Hippocampal formation (tissue), 2 donors: ENCODE results near the gene AHSG.
A peak's percentile ranks its signal among the peaks of the same experiment; 100 is the strongest.
"Not testable (repeated sequence)": the region's sequence is repeated elsewhere in the genome, so short reads cannot be mapped to it uniquely, and the experiment has no call there.

ENCODE experiments used
- DNase-seq, 2 donors: peaks; one replicate each; lab custom pipeline; 2025; lab: John Stamatoyannopoulos, UW

The AHSG gene

DNA sequence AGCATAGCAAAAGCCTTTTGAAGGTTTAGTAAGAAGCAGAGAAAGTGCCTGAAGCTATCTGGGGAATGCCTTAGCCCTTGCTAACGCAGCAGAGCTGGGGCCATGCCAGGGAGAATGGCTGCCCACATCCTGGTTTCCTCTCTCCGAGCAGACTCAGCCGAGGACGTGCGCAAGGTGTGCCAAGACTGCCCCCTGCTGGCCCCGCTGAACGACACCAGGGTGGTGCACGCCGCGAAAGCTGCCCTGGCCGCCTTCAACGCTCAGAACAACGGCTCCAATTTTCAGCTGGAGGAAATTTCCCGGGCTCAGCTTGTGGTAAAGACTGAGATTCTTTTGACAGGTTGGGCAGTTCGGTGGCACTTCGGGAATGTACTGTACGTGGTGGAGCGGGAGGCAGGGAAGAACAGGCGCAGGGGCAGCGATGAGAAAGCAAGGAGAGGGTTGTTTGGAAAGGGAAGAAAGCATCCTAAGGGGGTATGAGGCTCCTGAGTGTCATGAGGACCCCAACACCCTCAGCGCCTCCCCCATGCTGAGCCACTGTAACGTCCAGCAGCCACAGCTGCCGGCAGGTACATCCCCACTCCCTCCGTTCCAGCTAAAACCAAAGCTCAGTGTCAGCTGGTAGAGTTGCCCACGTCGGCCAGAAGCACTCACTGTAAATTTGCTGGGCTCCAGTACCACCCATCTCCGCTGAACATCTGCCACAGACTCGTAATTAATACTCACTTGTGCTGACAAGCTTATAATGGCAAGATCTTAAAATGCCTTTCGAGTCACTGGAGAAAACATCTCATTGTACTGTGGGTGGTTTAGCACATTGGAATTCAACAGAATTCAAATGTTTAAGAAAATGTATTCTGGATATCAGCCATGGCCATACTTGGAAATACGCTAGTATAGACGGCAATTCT lies 4.4 kb downstream of the AHSG start:
- DNase-seq, result peak; percentile 71

DNA sequence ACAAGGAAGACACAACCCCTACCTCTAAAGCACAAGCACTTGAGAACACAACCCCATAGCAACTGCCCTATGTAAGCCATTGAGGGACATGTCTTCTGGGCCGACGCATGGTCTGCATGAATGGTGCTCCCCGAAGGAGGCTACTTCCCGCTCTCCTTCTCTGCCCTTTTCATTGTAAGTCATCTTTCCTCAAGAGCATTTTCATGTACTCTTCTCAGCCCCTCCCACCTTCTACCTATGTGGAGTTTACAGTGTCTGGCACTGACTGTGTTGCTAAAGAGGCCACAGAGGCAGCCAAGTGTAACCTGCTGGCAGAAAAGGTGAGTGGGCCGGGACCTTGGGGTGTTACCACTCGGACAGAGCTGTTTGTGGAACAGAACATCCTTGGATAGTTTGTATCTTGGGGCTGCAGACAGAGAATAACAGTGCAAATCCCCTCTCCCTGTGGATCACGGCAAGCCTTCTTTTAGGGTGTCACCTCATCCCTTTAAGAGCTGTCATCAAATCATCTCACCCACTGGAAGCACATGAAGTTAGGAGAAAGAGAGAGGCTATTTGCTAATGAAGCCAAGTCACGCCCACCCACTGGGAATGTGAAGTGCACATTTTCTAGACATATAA lies 5.6 kb downstream of the AHSG start:
- no peak for DNase-seq

DNA sequence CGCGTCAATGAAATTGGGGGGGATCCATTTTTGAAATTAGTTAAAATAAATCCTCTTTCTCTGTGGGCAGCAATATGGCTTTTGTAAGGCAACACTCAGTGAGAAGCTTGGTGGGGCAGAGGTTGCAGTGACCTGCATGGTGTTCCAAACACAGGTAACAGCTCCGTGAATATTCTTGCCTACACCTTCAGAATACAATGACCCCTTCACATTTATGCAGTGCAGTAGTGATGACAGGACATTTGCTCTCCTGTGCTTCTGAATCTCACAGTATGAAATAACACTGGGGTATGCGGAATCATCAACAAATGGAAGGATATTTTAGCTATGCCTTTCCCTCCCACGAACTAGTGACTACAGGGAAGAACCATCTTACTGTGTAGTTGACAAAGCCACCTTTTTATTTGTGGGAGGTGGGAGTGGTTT lies 6.9 kb downstream of the AHSG start:
- no peak for DNase-seq

DNA sequence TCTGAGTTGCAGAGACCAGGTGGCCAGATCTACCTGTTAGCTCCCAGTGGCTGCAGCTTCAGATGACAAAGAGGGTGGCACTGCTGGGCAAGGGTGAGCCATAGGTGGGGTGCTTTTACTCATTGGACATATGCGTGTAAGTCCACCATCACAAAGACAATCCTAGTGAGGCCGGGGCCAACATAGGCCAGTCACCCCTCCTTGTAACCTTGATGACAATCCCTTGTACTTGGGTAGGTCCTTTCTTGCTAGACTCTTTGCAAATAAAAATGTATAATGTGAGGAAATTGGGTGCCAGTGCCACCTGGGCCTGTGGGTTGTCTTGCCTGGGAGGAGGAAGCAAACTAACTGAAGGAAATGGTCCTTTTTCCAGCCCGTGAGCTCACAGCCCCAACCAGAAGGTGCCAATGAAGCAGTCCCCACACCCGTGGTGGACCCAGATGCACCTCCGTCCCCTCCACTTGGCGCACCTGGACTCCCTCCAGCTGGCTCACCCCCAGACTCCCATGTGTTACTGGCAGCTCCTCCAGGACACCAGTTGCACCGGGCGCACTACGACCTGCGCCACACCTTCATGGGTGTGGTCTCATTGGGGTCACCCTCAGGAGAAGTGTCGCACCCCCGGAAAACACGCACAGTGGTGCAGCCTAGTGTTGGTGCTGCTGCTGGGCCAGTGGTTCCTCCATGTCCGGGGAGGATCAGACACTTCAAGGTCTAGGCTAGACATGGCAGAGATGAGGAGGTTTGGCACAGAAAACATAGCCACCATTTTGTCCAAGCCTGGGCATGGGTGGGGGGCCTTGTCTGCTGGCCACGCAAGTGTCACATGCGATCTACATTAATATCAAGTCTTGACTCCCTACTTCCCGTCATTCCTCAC lies 7.6 kb downstream of the AHSG start:
- DNase-seq, result no peak

DNA sequence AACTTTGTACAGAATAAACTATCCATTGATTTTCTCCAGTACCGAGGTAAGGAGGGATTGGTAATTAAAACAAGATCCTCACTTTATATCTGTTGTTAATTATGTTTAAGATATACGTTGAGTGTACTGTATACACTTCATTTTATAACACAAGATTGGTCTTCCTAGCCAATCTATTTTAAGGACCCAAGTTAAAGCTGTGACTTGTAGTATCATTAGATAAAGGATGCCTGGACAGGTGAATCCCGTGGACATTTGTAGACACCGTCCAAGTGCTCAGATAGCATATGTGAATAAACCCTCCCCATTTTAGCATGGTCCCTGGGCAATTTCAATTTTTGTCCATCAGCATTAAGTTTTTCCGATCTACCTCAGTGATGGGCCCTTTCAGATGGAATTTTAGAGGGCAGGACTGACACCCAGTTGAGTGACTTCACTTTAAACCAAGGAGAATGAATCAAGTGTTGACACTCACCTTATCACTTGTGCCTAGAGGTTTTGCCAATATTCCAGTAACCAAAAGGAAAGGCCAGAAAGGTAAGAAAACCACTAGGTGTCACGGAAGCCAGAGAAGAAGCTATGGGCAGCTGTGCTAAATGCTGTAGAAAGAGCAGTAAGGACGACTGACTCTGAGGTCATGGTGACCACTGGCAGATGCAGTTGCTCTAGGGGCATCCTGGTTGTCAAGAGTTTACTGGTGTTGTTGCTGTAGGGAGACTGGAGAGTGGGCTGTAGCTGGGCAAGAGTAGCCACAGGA lies 9.2 kb downstream of the AHSG start:
- no peak for DNase-seq

DNA sequence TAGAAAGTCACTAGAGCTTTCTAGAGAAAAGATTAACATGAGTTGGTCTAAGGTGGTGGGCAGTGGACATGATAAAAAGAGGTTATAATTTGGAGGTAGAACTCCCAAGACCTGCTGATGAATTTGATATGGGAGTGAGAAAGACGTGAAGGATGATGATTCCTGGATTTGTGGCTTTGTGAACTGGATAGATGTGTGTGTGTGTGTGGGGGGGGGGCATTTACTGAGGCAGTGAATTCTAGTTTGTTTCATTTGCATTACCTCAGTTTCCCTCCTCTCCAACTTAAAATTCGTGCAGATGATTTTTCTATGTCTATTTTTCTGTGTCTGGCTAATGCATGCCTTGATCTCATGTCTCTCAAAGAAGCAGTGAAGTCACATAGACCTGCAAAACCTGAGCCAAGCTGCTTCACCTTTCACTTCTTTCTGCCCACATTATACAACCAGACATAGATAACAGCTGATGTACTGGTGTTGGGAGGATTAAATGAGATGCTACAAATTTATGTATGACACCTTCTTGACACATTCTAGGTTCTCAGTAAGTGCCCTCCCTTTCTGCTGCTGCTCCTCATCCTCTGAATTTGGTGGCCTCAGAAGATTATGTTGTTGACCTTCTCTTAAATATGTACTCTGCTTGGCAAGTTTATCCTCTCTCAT lies 9.9 kb downstream of the AHSG start:
- no peak for DNase-seq

DNA sequence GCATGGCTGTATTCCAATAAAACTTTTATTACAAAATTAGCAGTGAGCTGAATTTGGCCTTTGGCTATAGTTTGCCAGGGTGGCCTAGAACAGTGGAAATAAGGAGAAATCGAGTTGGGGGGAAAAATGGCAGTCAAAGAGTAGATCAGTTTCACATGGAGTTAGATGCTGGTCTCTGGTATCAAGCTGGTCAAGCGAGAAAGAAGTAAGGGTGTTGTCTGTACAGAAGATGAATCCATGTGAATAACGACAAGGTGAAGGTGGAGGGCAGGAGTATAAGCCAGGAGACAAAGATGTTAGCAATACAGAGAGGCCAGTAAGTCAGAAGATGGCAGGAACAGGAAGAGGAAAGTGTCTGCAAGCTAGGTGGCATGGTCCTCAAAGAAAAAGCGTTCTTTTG lies 11.7 kb downstream of the AHSG start:
- no peak for DNase-seq

DNA sequence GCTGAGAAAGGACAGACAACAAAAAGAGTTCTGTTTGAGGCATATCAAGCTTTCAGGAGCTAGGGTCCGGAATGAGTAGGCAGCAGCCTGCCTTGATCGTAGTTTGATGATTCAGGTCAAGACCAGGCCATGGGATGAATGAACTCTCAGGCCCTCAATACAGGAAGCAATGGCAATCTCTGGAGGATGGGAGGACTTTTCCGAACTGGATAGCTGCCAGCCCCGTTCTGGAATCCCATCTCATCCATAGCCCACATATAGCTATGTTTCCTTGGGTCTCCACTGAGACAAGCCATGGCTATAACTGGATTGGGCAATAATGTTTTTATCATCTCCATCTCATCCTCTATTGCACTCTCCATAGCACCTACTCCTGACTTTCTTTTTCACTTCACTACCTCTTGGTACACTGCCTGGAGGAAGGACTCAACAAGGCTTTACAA lies 12.8 kb downstream of the AHSG start:
- no peak for DNase-seq

DNA sequence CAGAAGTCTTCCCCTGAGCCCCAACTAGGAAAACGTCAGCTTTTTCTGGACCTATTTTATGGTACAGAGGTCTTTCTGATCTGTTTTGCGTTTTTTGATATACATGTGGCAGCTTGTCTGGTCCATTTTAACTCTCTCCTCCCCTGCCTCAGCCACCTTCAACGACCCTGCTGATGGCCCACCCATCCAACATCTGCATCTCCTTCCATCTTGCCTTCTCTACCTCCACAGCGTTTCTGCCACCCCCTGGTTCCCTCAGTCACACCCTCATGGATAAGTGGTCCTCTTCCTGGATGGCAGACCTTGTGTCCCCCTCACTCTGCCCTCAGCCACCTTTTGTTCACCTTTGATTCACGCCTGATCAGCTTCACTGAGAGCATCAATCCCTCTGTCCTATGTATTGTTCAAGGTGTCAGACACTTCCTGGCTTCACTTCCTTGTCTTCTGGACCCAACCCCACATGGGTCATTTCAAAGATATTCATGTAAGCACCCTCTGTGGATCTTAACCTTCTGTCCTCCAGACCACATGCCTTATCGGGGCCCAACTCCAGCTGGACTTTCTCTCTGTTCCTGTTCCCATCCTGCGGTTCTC lies 13.5 kb downstream of the AHSG start:
- DNase-seq, result no peak

DNA sequence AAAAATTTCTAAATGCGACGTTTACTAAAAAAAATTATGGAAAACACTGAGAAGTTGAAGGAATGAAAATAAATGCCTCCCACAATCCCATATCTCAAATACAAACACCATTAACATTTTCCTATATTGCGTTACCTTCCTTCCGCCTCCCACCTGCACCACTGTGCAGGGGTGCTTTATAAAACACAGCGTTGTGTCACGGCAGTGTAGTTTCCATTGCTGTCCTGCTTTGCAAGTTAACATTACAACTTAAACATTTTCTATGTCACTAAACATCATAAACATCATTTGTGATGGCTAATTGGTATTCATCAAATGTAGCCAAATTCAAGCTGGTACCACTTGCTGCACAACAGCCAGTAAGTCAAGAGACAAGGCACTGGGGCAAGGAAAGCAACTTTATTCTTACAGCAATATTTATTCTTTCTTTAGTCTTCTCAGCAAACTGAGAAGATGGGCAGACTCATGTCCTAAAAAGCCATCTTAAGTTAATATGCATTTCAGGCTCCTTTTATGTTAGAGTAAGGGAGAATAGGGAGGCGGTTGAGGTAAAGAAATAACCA lies 15.1 kb downstream of the AHSG start:
- DNase-seq, result no peak

DNA sequence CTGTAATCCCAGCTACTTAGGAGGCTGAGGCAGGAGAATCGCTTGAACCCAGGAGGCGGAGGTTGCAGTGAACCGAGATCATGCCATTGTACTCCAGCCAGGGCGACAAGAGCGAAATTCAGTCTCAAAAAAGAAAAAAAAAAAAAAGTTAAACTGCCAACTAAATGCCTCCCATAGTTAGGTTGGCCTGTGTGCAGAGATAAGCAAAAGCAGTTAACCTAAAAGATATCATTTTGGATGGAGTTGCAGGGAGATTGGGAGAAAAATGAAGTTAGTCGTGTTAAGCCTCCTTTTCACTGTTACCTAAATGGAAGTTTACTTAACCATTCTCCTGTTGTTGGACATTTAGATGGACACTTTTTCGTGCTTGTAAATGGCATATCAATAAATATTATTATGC lies 15.9 kb downstream of the AHSG start:
- DNase-seq, result no peak

DNA sequence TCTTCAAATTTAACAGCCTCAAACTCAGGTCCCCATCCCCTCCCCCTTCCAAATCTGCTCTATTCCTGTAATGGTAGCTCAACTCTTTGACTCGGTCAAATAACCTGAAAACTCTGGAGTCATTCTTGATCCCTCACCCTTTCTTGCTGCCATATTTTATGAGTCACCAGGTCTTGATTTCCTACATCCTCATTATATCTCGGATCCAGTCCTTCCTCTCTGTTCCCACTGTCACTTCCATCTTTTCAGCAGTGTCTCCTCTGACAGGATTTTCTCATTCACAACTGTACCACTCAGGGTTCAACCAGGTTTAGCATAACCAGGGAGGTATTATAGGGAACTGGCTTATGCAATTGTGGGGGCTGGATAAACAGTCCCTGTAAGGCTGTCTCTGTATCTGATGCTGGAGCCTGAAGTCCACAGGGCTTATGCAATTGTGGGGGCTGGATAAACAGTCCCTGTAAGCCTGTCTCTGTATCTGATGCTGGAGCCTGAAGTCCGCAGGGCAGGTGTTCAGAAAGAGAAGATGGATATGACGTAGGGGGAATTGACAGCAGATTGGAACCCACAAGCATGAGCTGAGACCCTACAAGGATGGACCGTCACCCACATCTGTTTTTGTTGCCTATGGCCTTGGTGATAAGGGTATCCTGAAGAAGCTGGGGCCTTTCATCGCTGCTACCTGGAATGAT lies 18.2 kb downstream of the AHSG start:
- DNase-seq, result no peak

DNA sequence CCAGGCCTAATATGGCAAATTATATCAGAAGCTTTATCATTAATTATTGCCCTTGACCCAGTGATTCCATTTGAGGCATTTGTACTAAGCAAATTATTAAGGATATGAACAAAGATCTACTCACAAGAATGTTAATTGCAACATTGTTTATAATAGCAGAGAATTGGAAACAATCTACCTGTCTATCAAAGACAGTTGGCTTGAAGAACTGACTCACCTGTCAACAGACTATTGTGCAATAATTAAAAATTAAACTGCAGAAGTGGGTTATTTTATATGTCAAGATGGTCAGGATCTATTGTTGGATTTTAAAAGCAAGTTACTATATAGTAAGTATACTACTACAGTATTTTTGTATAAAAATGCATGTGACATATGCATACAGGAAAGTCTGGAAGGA lies 20.6 kb downstream of the AHSG start:
- DNase-seq, result no peak

DNA sequence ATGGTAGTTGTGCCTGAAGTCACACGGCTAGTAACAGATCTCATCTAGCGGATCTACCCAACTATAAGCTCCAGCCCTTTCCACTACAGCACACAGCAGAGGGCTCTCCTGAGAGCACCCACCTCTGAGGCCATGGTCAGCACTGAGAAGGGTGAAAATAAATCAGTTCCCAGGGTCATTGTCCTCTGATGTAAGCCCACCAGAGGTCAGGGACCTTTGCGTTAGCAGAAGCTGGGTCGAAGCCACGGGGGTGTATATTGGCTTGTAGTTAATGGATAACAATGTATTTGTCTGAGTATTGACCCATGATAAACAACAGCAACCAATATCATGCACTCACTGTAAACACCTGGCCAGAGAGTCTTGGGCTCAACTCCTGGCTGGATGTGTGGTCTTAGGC lies 21.3 kb downstream of the AHSG start:
- DNase-seq, result not testable (repeated sequence)

DNA sequence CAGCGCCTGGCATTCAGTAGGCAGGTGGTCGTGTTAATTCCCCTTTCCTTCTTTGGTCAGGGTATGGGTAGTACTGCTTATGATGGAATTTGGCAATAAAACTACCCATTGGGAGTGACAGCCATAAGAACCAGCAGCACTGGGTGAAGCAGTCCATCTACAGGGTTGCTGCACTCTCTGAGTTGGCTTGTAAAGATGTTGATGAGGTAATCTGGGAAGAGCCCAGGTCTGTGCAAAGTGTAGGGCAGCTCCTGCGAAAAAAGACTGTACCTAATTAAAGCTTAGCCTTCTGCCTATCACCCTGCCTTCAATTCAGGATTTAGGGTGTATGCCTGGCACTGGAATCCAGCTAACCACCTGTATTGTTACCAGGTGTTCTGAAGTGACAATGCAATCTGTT lies 22.7 kb downstream of the AHSG start:
- DNase-seq, result no peak

DNA sequence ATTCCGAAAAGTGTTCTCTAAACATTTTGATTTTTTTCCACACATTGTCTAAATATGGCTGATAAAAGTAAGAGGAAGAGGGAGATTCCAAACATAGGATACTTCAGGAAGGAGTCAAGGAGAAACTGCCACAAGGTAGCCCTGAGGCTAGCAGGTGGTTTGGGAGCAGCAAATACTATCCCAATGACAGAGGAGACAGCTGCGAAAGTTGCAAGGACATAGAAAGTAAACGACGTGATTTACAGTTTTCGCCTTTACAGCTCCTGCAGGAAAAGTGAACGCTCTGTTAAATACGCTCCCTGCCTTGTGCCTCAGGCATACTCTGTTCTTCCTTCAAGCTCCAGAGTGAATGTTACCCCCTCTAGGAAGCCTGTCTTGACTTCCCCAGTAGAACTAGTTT lies 23.7 kb downstream of the AHSG start:
- no peak for DNase-seq

DNA sequence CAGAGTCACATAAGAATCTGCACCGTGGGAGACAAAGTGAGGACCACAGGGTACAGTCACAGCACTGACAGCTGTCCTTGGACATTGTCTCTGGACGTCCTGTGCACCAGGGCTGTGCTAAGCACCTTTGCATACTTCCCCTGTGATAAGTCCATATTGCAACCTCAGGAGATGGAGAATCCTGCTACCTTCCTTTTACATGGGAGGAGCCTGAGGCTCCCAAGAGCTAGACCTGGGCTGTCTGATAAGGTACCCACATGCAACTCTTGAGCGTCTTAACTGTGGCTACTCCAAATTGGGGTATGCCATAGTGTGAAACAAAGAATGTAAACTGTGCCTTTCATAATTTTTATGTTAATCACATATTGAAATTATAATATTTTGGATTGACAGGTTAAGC lies 24.8 kb downstream of the AHSG start:
- DNase-seq, result no peak

DNA sequence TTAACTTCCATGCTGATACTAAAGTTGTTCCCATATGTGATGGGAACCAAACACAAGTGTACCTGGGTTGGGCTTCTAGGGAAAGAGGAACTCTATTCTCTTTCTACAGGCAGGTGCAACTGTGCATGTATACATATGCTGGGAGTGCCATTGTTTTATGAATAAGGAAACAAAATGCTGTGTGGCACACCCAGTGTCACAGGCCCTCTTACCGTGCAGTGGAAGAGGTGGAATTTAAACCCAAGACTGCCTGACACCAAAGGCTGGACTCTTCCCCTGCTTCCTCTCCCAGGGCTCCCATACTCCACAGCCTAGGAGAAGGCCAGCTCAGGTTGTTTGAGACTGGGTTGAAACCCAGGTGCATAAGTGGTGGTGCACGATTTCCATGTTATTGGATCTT lies 25.4 kb downstream of the AHSG start:
- DNase-seq, result no peak

DNA sequence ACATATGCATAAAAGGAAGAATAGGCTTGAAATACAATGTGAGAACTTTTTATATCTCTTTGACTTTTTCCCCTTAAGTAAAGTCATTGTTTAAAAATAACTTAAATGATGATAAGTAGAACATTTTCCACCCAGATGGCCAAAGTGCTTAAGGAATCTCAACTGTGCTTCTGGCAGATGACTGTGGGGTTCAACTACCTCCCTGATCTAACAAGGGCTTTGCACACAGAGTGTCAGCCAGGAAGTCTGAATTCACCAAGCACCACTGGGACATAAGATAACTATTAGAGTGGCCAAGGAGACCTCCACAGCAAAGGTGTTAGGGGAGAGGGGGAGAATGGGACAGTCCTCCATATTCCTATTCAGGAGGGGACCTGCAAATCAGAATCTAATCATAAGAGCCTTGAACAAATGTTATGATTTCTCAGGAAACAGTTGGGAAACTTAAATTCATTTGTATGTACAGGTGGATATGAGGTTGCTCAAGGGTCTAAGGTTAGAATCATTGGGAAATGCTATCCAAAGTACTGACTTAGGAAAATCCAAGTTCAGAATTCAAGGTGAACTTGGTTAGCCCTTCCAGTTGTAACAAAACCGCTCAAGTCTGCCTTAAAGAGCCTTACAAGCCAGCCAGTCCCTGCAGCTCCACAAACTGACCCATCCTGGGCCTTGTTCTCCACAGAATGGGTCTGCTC lies 27.1 kb downstream of the AHSG start, which contains the start of gene FETUB:
Gene FETUB (plus strand): TSS at position 622 of the 695 bp plus-strand sequence. CDS start 62 bp downstream, at position 684.
- DNase-seq, result no peak
